Mesenchymal stem cell (in vitro differentiated cells and primary cell): ENCODE data around the gene VGLL4.

Source experiments
- DNase-seq: peaks from one replicate; pipeline ENCODE4 v3.0.0-alpha.2; 2013
- H2AFZ ChIP-seq: one replicate; pipeline ENCODE4 v1.6.1; 2013; ENCODE audit warnings: low read depth, mild to moderate bottlenecking, control low read depth, inconsistent platforms, low read length, moderate library complexity
- H2AK5ac ChIP-seq: 2 replicates; pipeline ENCODE4 v1.6.1; 2013; ENCODE audit warnings: low read length, moderate library complexity, mild to moderate bottlenecking, inconsistent platforms; ENCODE audit not compliant: severe bottlenecking
- H2BK120ac ChIP-seq: one replicate; pipeline ENCODE4 v1.6.1; 2013; ENCODE audit warnings: low read depth, mild to moderate bottlenecking, inconsistent platforms, low read length, moderate library complexity
- H2BK12ac ChIP-seq, 2 experiments: one replicate each; pipeline ENCODE4 v1.6.1; 2013; ENCODE audit warnings: inconsistent platforms in 2 of 2, low read length in 2 of 2, mild to moderate bottlenecking in 2 of 2, moderate library complexity in 2 of 2, control low read depth in 1 of 2
- H2BK15ac ChIP-seq: one replicate; pipeline ENCODE4 v1.6.1; 2013; ENCODE audit warnings: mild to moderate bottlenecking, low read depth, inconsistent platforms; ENCODE audit not compliant: poor library complexity, severe bottlenecking
- H2BK5ac ChIP-seq: 2 replicates; pipeline ENCODE4 v1.6.1; 2013; ENCODE audit warnings: low read depth, mild to moderate bottlenecking, low read length, control low read depth, inconsistent platforms; ENCODE audit not compliant: poor library complexity, severe bottlenecking
- H3K14ac ChIP-seq, 2 experiments: one replicate each; pipeline ENCODE4 v1.6.1; 2013; ENCODE audit warnings: inconsistent platforms in 2 of 2, low read length in 2 of 2, control low read depth in 1 of 2, mild to moderate bottlenecking in 1 of 2, moderate library complexity in 1 of 2
- H3K18ac ChIP-seq, 2 experiments: one replicate each; pipeline ENCODE4 v1.6.1; 2013; ENCODE audit warnings: inconsistent platforms in 2 of 2, low read length in 2 of 2, control low read depth in 1 of 2, low read depth in 1 of 2, mild to moderate bottlenecking in 1 of 2
- H3K23ac ChIP-seq, 2 experiments: one replicate each; pipeline ENCODE4 v1.6.1; 2013; ENCODE audit warnings: inconsistent platforms in 2 of 2, low read length in 2 of 2, mild to moderate bottlenecking in 2 of 2, moderate library complexity in 2 of 2, control low read depth in 1 of 2
- H3K27ac ChIP-seq: 2 replicates; pipeline ENCODE4 v1.5.1; 2013; ENCODE audit warnings: mild to moderate bottlenecking, moderate library complexity, low read length, control low read depth, inconsistent platforms; ENCODE audit not compliant: poor library complexity, severe bottlenecking
- H3K27me3 ChIP-seq, 2 experiments: 2 replicates each; pipeline versions ENCODE4 v1.6.1 to v1.7.0; 2013; ENCODE audit warnings: low read length in 2 of 2, mild to moderate bottlenecking in 2 of 2, moderate library complexity in 2 of 2, control low read depth in 1 of 2, inconsistent platforms in 1 of 2; ENCODE audit not compliant: control insufficient read depth in 1 of 2, insufficient read depth in 1 of 2
- H3K36me3 ChIP-seq, 2 experiments: 2 replicates each; pipeline versions ENCODE4 v1.6.1 to v1.7.0; 2013; ENCODE audit warnings: low read length in 2 of 2, control low read depth in 1 of 2, inconsistent platforms in 1 of 2, low read depth in 1 of 2, mild to moderate bottlenecking in 1 of 2; ENCODE audit not compliant: insufficient read depth in 2 of 2, control insufficient read depth in 1 of 2
- H3K4ac ChIP-seq, 2 experiments: one replicate each; pipeline ENCODE4 v1.6.1; 2013; ENCODE audit warnings: inconsistent platforms in 2 of 2, low read length in 2 of 2, mild to moderate bottlenecking in 2 of 2, moderate library complexity in 2 of 2, control low read depth in 1 of 2, low read depth in 1 of 2
- H3K4me1 ChIP-seq: 2 replicates; pipeline ENCODE4 v1.6.1; 2013; ENCODE audit warnings: low read depth, low read length, control low read depth; ENCODE audit not compliant: control insufficient read depth, insufficient read depth
- H3K4me2 ChIP-seq: 2 replicates; pipeline ENCODE4 v1.6.1; 2013; ENCODE audit warnings: low read length, mild to moderate bottlenecking, inconsistent platforms; ENCODE audit not compliant: poor library complexity, severe bottlenecking
- H3K4me3 ChIP-seq, 2 experiments: 2 replicates each; pipeline versions ENCODE4 v1.5.1 to v1.7.0; 2013; ENCODE audit warnings: low read length in 2 of 2, mild to moderate bottlenecking in 2 of 2, control low read depth in 1 of 2, low read depth in 1 of 2; ENCODE audit not compliant: insufficient read depth in 1 of 2
- H3K79me1 ChIP-seq: replicated peaks from 2 replicates; pipeline ENCODE4 v1.6.1; 2013; ENCODE audit warnings: mild to moderate bottlenecking, control low read depth, low read length, inconsistent platforms; ENCODE audit not compliant: poor library complexity, severe bottlenecking
- H3K9ac ChIP-seq: 2 replicates; pipeline ENCODE4 v1.7.0; 2013; ENCODE audit warnings: mild to moderate bottlenecking, low read length, moderate library complexity
- H3K9me3 ChIP-seq: 2 replicates; pipeline ENCODE4 v1.7.0; 2013; ENCODE audit warnings: mild to moderate bottlenecking, low read length; ENCODE audit not compliant: control insufficient read depth
- H4K8ac ChIP-seq: one replicate; pipeline ENCODE4 v1.6.1; 2013; ENCODE audit warnings: inconsistent platforms, mild to moderate bottlenecking, low read length, moderate library complexity
- H4K91ac ChIP-seq: one replicate; pipeline ENCODE4 v1.6.1; 2013; ENCODE audit warnings: mild to moderate bottlenecking, low read length, inconsistent platforms
- WGBS: methylation state at CpG from one replicate; pipeline ENCODE4 v1.1.7; 2013; ENCODE audit warnings: mixed read lengths; 5-methylcytosine and 5-hydroxymethylcytosine counted together

Gene VGLL4

DNA sequence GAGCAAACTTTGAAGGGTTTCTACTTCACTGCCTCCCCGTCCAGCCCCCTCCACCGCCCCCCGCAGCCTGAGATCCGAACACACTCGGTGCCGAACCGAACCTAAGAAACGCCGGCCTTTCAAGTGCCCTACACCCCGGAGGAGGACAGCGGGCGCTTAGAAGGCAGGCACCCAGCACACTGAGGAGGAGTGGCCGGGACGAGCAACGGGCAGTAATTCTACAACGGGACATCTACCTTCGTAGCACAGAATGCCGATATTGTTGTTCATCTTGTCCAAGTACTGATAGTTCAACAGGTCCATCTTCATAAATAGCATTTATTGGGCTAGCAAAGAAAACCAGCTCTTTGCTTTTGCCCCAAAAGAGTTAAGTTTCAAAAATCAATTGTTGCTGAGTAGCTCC lies 513 bp downstream of the VGLL4 start:
- H3K14ac ChIP-seq, result peak overlapping the region; percentile 87 to 95
- peak overlapping the region; percentile 65 for H2BK120ac ChIP-seq
- peaks cover 15% of the 10 kb centered on the region for H3K4me1 ChIP-seq
- DNase-seq, result no peak
- H3K36me3 ChIP-seq, result peaks cover 0 to 8% of the 10 kb centered on the region in 2 experiments
- peak overlapping the region; percentile 20 to 98 for H2BK12ac ChIP-seq
- H3K27me3 ChIP-seq, result no peaks in the 10 kb centered on the region
- H2BK15ac ChIP-seq, result peak overlapping the region; percentile 66
- H3K4me2 ChIP-seq, result peak overlapping the region; percentile 71
- H3K23ac ChIP-seq, result peak overlapping the region; percentile 60 to 89
- H3K9ac ChIP-seq, result peak overlapping the region; percentile 99
- no peaks in the 10 kb centered on the region for H3K9me3 ChIP-seq
- no peak overlapping the region for H2AFZ ChIP-seq
- peak overlapping the region; percentile 5 for H2AK5ac ChIP-seq
- peak overlapping the region; percentile 82 to 86 for H3K4me3 ChIP-seq
- peak overlapping the region; percentile 86 to 99 for H3K18ac ChIP-seq
- H3K4ac ChIP-seq, result peak overlapping the region; percentile 29 to 98
- peak overlapping the region; percentile 86 for H4K8ac ChIP-seq
- peak overlapping the region; percentile 95 for H2BK5ac ChIP-seq
- H3K27ac ChIP-seq, result peak overlapping the region; percentile 97
- peak overlapping the region; percentile 53 for H4K91ac ChIP-seq
- H3K79me1 ChIP-seq, result peaks cover 10% of the 10 kb centered on the region
- WGBS, result under 1% methylated on average over 18 of the region's 18 CpGs

DNA sequence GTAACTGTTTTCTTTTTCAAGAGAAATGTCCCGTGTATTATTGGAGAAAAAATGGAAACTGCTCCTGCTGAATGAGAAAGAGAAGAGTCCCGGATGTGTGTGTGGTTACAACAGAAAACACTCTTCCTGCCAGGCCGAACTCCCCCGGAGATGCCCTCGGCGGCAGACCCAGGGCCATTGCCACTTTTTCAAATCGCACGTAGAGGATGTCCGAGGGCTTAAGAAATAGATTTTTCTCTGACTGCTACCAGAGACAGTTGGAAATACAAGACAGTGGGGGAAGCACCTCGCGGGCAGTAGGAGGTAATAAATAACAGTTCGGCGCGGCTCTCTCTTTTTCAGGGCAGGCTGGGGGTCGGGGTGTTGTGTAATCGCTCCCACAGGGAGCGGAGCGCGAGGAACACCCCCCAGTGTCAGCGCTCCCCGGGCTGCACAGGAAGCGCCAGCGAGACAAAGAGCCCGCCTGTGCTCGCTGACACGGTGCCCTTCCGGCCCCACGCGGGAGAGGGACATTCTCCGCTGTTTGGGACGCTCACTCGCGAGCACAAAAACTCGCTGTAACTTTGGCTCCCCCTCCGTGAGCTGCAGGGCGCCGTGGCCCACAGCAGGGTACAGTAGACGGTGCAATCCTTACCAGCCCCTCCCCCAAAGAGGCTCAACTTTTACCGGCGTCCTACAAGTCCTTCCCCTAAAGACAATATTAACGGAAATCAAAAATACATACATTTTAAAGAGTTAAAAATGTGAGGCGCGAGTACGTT lies 1.1 kb downstream of the VGLL4 start:
- H3K27ac ChIP-seq, result peak overlapping the region; percentile 97
- peak; percentile 88 for DNase-seq
- H2BK15ac ChIP-seq, result peak overlapping the region; percentile 66
- H3K36me3 ChIP-seq, result peaks cover 0 to 8% of the 10 kb centered on the region in 2 experiments
- H2BK120ac ChIP-seq, result peak overlapping the region; percentile 65
- H3K4me3 ChIP-seq, result peak overlapping the region; percentile 82 to 86
- peak overlapping the region; percentile 95 to 97 for H3K14ac ChIP-seq
- peak overlapping the region; percentile 23 to 95 for H2BK12ac ChIP-seq
- H4K91ac ChIP-seq, result peak overlapping the region; percentile 99
- H4K8ac ChIP-seq, result peak overlapping the region; percentile 86
- H3K4me1 ChIP-seq, result peaks cover 17% of the 10 kb centered on the region
- H3K23ac ChIP-seq, result peak overlapping the region; percentile 83 to 99
- WGBS, result under 1% methylated on average over 39 of the region's 44 CpGs
- H3K4ac ChIP-seq, result peak overlapping the region; percentile 91 to 98
- H3K9me3 ChIP-seq, result no peaks in the 10 kb centered on the region
- peak overlapping the region; percentile 89 for H2AK5ac ChIP-seq
- H2AFZ ChIP-seq, result no peak overlapping the region
- peaks cover 9% of the 10 kb centered on the region for H3K79me1 ChIP-seq
- peak overlapping the region; percentile 99 for H3K9ac ChIP-seq
- no peaks in the 10 kb centered on the region for H3K27me3 ChIP-seq
- H3K4me2 ChIP-seq, result peak overlapping the region; percentile 71
- peak overlapping the region; percentile 95 for H2BK5ac ChIP-seq
- H3K18ac ChIP-seq, result peak overlapping the region; percentile 86 to 99

DNA sequence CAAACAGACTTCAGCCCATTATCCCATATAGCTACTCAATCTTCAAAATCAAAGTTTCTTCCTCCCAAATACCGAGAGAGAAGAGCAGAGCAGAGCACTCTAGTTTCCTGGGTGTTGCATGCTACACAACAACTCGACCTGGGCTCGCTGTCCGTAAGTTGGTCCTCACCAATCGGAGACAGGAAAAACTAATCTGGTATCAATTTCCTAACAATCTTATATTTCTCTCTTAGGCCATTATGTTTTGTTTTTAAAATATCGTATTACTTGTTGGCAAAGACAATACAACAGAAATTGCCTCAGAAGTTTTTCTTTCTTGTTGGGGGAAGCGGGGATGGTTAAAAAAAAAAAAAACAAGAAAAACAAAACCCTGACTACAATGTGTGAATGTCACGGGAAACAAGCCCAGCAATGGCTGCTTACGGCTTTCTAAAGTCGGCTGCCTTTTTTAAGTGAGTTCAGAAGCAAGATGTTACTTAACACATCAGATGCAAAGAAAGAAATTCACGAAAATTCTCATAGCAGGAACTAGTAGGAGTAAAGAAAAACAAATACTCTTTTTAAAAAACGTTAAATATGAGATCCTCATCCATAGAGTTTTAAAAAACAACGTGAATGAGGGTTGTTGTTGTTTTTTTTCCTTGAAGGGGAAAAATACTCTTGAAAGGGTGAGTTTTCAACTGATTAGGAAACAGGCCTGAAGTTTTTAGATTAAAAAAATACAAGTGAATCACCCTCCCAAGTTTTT lies 1.9 kb downstream of the VGLL4 start:
- no peak overlapping the region for H4K91ac ChIP-seq
- WGBS, result 0% methylated on average over 5 of the region's 13 CpGs
- peak overlapping the region; percentile 34 for H2BK120ac ChIP-seq

DNA sequence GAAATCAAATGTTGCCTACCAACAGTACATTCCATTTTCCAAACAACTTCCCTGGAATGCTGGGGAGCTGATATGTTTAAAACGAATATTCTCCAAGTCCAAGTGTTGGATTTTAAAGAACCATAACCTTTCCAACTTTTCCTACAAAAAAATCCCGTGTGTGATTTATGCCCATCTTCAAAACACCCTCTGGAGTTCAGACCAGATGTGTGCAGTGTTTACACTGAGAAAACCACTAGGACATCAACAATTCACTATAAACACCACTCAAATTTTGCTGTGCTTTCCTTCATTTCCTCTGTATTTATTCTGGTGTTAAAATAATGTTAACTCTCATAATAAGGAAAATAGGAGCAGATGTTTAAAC lies 2.4 kb downstream of the VGLL4 start:
- no peak overlapping the region for H3K18ac ChIP-seq
- H2AK5ac ChIP-seq, result no peak overlapping the region
- H3K4ac ChIP-seq, result no peak overlapping the region
- 0% methylated on average over 2 of the region's 2 CpGs for WGBS
- H3K27ac ChIP-seq, result peak overlapping the region; percentile 97
- H3K4me3 ChIP-seq, result peak overlapping the region in 1 of 2 experiments; percentile 86
- H3K23ac ChIP-seq, result no peak overlapping the region
- peaks cover under 1% of the 10 kb centered on the region for H3K79me1 ChIP-seq
- peak overlapping the region; percentile 99 for H3K9ac ChIP-seq
- peaks cover 17% of the 10 kb centered on the region for H3K4me1 ChIP-seq
- no peak overlapping the region for H2AFZ ChIP-seq
- H2BK5ac ChIP-seq, result no peak overlapping the region
- H4K8ac ChIP-seq, result no peak overlapping the region
- H2BK15ac ChIP-seq, result no peak overlapping the region
- H3K36me3 ChIP-seq, result peaks cover 0 to 8% of the 10 kb centered on the region in 2 experiments
- H2BK12ac ChIP-seq, result no peak overlapping the region
- no peaks in the 10 kb centered on the region for H3K27me3 ChIP-seq
- H3K4me2 ChIP-seq, result peak overlapping the region; percentile 65
- peak; percentile 82 for DNase-seq
- H3K14ac ChIP-seq, result no peak overlapping the region
- H3K9me3 ChIP-seq, result no peaks in the 10 kb centered on the region
- H2BK120ac ChIP-seq, result no peak overlapping the region
- no peak overlapping the region for H4K91ac ChIP-seq

More for the DNA sequence above, 1.9 kb downstream of the VGLL4 start:
- H3K23ac ChIP-seq, result no peak overlapping the region
- H3K4ac ChIP-seq, result peak overlapping the region in 1 of 2 experiments; percentile 69
- H3K27me3 ChIP-seq, result no peaks in the 10 kb centered on the region
- H3K27ac ChIP-seq, result peak overlapping the region; percentile 97
- peak overlapping the region; percentile 72 for H4K8ac ChIP-seq
- H2BK15ac ChIP-seq, result no peak overlapping the region
- H3K9ac ChIP-seq, result peak overlapping the region; percentile 99
- H3K9me3 ChIP-seq, result no peaks in the 10 kb centered on the region
- peak overlapping the region; percentile 47 to 86 for H3K4me3 ChIP-seq
- H3K4me1 ChIP-seq, result peaks cover 17% of the 10 kb centered on the region
- no peak overlapping the region for H2AFZ ChIP-seq
- peaks cover 0 to 8% of the 10 kb centered on the region in 2 experiments for H3K36me3 ChIP-seq
- peak overlapping the region; percentile 65 for H3K4me2 ChIP-seq
- no peak overlapping the region for H2BK5ac ChIP-seq
- peak; percentile 77 for DNase-seq
- H3K79me1 ChIP-seq, result peaks cover 3% of the 10 kb centered on the region
- peak overlapping the region; percentile 42 for H2AK5ac ChIP-seq
- H3K14ac ChIP-seq, result no peak overlapping the region
- peak overlapping the region; percentile 40 to 79 for H3K18ac ChIP-seq
- no peak overlapping the region for H2BK12ac ChIP-seq
